GM21526 (cell line): ENCODE results near the gene ENTHD1.
"Not testable (repeated sequence)": the region's sequence is repeated elsewhere in the genome, so short reads cannot be mapped to it uniquely, and the experiment has no call there.

Source experiments
- ATAC-seq: cut with Tn5 transposase; IDR thresholded peaks from one replicate; pipeline ENCODE4 v1.9.1; 2021; ENCODE audit warnings: moderate library complexity; ENCODE audit not compliant: unreplicated experiment, low FRiP score

The ENTHD1 gene

GRCh38 chr22:39851606-39852315, 41.8 kb downstream of the ENTHD1 start:
- no peak for ATAC-seq

- no peak for ATAC-seq
These were observed 46.1 kb downstream of the ENTHD1 start for GRCh38 chr22:39847477-39847876.

- not testable (repeated sequence) for ATAC-seq
These were observed 47.0 kb downstream of the ENTHD1 start for GRCh38 chr22:39846539-39846938.

GRCh38 chr22:39845529-39845928, 48.0 kb downstream of the ENTHD1 start:
- no peak for ATAC-seq

GRCh38 chr22:39839917-39840510, 53.5 kb downstream of the ENTHD1 start:
- ATAC-seq = no peak

- ATAC-seq = no peak
These were observed 54.4 kb downstream of the ENTHD1 start for GRCh38 chr22:39839204-39839603.

GRCh38 chr22:39833610-39834009, 60.0 kb downstream of the ENTHD1 start:
- ATAC-seq = no peak

- ATAC-seq = no peak
These were observed 60.5 kb downstream of the ENTHD1 start for GRCh38 chr22:39833093-39833492.

GRCh38 chr22:39832627-39833074, 60.9 kb downstream of the ENTHD1 start:
- ATAC-seq = no peak

- peak; percentile 84 for ATAC-seq
These were observed 67.9 kb downstream of the ENTHD1 start for GRCh38 chr22:39825661-39826102.

GRCh38 chr22:39821008-39821407, 72.6 kb downstream of the ENTHD1 start:
- ATAC-seq = no peak

GRCh38 chr22:39820256-39820655, 73.3 kb downstream of the ENTHD1 start:
- ATAC-seq = no peak

GRCh38 chr22:39819429-39819828, 74.1 kb downstream of the ENTHD1 start:
- no peak for ATAC-seq

GRCh38 chr22:39818094-39818493, 75.5 kb downstream of the ENTHD1 start:
- no peak for ATAC-seq

- no peak for ATAC-seq
These were observed 77.6 kb downstream of the ENTHD1 start for GRCh38 chr22:39815932-39816331.

GRCh38 chr22:39814899-39815298, 78.7 kb downstream of the ENTHD1 start:
- ATAC-seq = no peak

- no peak for ATAC-seq
These were observed 83.6 kb downstream of the ENTHD1 start for GRCh38 chr22:39809772-39810557.

GRCh38 chr22:39808081-39808480, 85.5 kb downstream of the ENTHD1 start:
- no peak for ATAC-seq

GRCh38 chr22:39806109-39806508, 87.5 kb downstream of the ENTHD1 start:
- no peak for ATAC-seq

GRCh38 chr22:39805117-39805516, 88.4 kb downstream of the ENTHD1 start:
- ATAC-seq = no peak

GRCh38 chr22:39802682-39803081, 90.9 kb downstream of the ENTHD1 start:
- no peak for ATAC-seq
